ENCODE data around the gene COX7B2. TPM values are rescaled to one million over a fixed set of nuclear protein-coding genes. Genes with fewer than 3 reads are reported as not detected.
A peak's percentile ranks its signal among the peaks of the same experiment; 100 is the strongest.

COX7B2 gene
- total and polyA plus RNA-seq, 12 donors, result not detected

DNA sequence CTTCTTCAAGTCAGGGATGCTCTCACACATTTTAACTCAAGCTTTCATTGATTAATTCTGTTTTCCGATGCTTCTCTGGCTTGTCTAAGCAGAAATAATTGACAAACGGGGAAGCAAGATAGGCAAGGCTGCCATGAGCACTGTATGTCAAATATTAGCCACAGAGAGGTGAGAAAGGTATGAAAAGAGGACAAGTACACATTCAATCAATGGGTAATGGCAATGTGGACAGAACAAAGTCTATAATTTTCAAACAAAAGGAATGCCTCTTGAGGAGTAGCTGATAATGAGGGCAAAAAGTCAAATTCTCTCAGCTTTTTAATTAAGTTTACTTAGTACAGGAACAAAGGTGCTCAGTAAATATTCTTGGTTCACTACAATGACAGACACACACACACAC is 19.6 kb downstream of the COX7B2 start:
- H3K36me3 ChIP-seq (replicated peaks in 1 of 2), result no peaks in the 10 kb centered on the region
- DNase-seq, result no peak
- H3K4me3 ChIP-seq, result no peak overlapping the region
- 33 to 47% (median 43%) methylated on average over 2 of the region's 2 CpGs for WGBS, 4 donors
- H3K9me3 ChIP-seq (replicated peaks in 1 of 3), result no peaks in the 10 kb centered on the region
- no peaks in the 10 kb centered on the region for H3K27me3 ChIP-seq
- H3K4me1 ChIP-seq (replicated peaks in 1 of 2), result no peaks in the 10 kb centered on the region
- H3K27ac ChIP-seq, result no peak overlapping the region
- TF ChIP-seq CTCF (IDR thresholded peaks at IDR 0.05), result no peak
- no peak for TF ChIP-seq POLR2A (IDR thresholded peaks at IDR 0.05)
- intact Hi-C loops (cut with DNase I), result no loop called here

- Histone ChIP-seq H3K36me3 (replicated peaks in 1 of 2) (no peaks in the 10 kb centered on the region), H3K4me3 (no peak overlapping the region), H3K4me1 (replicated peaks in 1 of 2) (no peaks in the 10 kb centered on the region), H3K27ac (no peak overlapping the region), H3K9me3 (replicated peaks in 1 of 3) (no peaks in the 10 kb centered on the region), H3K27me3 (no peaks in the 10 kb centered on the region)
- 8 to 27% (median 19%) methylated on average over 2 of the region's 2 CpGs for WGBS, 4 donors
- peak in 1 of 6 experiments; percentile 19 for TF ChIP-seq CTCF (IDR thresholded peaks at IDR 0.05)
- TF ChIP-seq POLR2A (IDR thresholded peaks at IDR 0.05), result no peak
- no peak for DNase-seq
- intact Hi-C loops (cut with DNase I), result no loop called here
These were observed 22.3 kb downstream of the COX7B2 start for GRCh38 chr4:46886711-46887110.

DNA sequence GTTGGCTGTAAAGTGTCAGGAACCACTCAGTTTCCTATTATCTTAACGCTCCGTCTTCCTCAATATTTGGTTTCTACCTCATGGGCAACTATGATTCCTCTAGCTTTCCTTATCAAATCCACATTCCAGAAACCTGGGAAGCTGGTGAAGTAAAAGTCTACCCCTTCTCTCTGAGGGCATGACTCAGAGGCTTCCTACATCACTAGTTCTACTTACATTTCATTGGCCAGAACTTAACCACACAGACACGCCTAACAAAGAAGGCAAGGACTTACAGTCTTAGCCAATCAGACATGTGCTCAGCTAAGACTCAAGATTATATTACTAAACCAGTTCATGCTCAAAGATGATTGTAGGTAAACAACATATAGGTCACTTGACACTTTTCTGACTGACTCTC is 30.4 kb downstream of the COX7B2 start:
- no peaks in the 10 kb centered on the region for H3K27me3 ChIP-seq
- 79 to 91% (median 88%) methylated on average over 3 of the region's 3 CpGs for WGBS, 4 donors
- H3K4me3 ChIP-seq, result no peak overlapping the region
- TF ChIP-seq POLR2A (IDR thresholded peaks at IDR 0.05) (no peak), CTCF (IDR thresholded peaks at IDR 0.05) (no peak)
- no peaks in the 10 kb centered on the region for H3K4me1 ChIP-seq (replicated peaks in 1 of 2)
- DNase-seq, result no peak
- H3K9me3 ChIP-seq (replicated peaks in 1 of 3), result no peaks in the 10 kb centered on the region
- intact Hi-C loops (cut with DNase I), result no loop called here
- no peaks in the 10 kb centered on the region for H3K36me3 ChIP-seq (replicated peaks in 1 of 2)
- H3K27ac ChIP-seq, result no peak overlapping the region

DNA sequence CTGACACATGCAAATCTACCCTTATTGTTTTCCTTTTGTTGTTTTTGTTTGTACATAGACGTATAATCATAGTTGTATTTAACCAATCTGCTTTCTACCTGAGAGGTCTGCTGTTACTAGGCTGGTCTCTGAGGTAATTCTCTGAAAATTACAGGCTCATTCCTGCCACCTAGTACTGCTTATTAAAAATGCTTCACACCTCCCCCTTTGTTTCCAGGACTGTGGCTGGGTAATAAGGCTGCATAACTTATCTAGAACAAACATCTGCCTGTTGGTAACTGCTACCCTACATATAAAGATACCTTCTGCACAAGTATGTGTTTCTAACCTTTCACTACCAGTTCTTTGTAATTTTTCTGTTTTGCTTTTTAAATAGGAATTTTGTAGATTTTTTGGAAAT is 34.2 kb downstream of the COX7B2 start:
- TF ChIP-seq CTCF (IDR thresholded peaks at IDR 0.05) (no peak), POLR2A (IDR thresholded peaks at IDR 0.05) (no peak)
- intact Hi-C loops (cut with DNase I), result no loop called here
- Histone ChIP-seq H3K27ac (no peak overlapping the region), H3K27me3 (no peaks in the 10 kb centered on the region), H3K36me3 (replicated peaks in 1 of 2) (no peaks in the 10 kb centered on the region), H3K4me1 (replicated peaks in 1 of 2) (no peaks in the 10 kb centered on the region), H3K4me3 (no peak overlapping the region), H3K9me3 (replicated peaks in 1 of 3) (no peaks in the 10 kb centered on the region)
- WGBS, 4 donors, result 49 to 57% (median 54%) methylated on average over 1 of the region's 1 CpG
- no peak for DNase-seq

Measured in adrenal gland (tissue), 12 donors.